GM19438 (cell line): ENCODE data around the gene PDZD8.

Experiments used
- ATAC-seq: cut with Tn5 transposase; IDR thresholded peaks from one replicate; pipeline ENCODE4 v1.9.1; 2021; ENCODE audit warnings: low read depth; ENCODE audit not compliant: unreplicated experiment

PDZD8 gene

GRCh38 chr10:117261501-117261900 lies 113.7 kb downstream of the PDZD8 start:
- ATAC-seq = no peak

GRCh38 chr10:117260084-117260483 lies 115.2 kb downstream of the PDZD8 start:
- ATAC-seq = no peak

- no peak for ATAC-seq
Observed at GRCh38 chr10:117259279-117259678, 116.0 kb downstream of the PDZD8 start.

- ATAC-seq = no peak
Observed at GRCh38 chr10:117257721-117258120, 117.5 kb downstream of the PDZD8 start.

GRCh38 chr10:117256910-117257309 lies 118.3 kb downstream of the PDZD8 start:
- ATAC-seq = no peak

GRCh38 chr10:117255835-117256460 lies 119.3 kb downstream of the PDZD8 start:
- ATAC-seq = no peak

GRCh38 chr10:117254774-117255735 lies 120.2 kb downstream of the PDZD8 start:
- ATAC-seq = no peak

GRCh38 chr10:117254338-117254737 lies 120.9 kb downstream of the PDZD8 start:
- ATAC-seq = no peak

- no peak for ATAC-seq
Observed at GRCh38 chr10:117253908-117254307, 121.3 kb downstream of the PDZD8 start.

- ATAC-seq = no peak
Observed at GRCh38 chr10:117250411-117250810, 124.8 kb downstream of the PDZD8 start.

GRCh38 chr10:117249493-117250093 lies 125.6 kb downstream of the PDZD8 start:
- peak; percentile 80 for ATAC-seq

GRCh38 chr10:117248750-117249465 lies 126.3 kb downstream of the PDZD8 start:
- no peak for ATAC-seq

GRCh38 chr10:117246997-117247671 lies 128.1 kb downstream of the PDZD8 start:
- ATAC-seq = no peak

GRCh38 chr10:117242463-117242832 lies 132.8 kb downstream of the PDZD8 start:
- no peak for ATAC-seq

- ATAC-seq = no peak
Observed at GRCh38 chr10:117241541-117242462, 133.4 kb downstream of the PDZD8 start.

- ATAC-seq = no peak
Observed at GRCh38 chr10:117240621-117241529, 134.4 kb downstream of the PDZD8 start, which contains the start of gene SLC18A2. SLC18A2 (plus strand) TSS chr10:117241114; CDS start chr10:117241694, 580 bp downstream.

GRCh38 chr10:117239721-117240620 lies 135.3 kb downstream of the PDZD8 start:
- ATAC-seq = no peak
